HPDE6-E6E7 (cell line): ENCODE results near the gene DACT2.
"Not testable (repeated sequence)": the region's sequence is repeated elsewhere in the genome, so short reads cannot be mapped to it uniquely, and the experiment has no call there.

Experiments used
- DNase-seq: peaks from one replicate; pipeline ENCODE4 v3.0.0; 2011; ENCODE audit warnings: missing footprints; ENCODE audit errors: extremely low spot score

DACT2 gene

GRCh38 chr6:168322966-168323365 lies 3.4 kb upstream of the DACT2 start:
- no peak for DNase-seq

GRCh38 chr6:168320634-168321033 lies 1.1 kb upstream of the DACT2 start:
- DNase-seq: peak; percentile 34

- no peak for DNase-seq
These were observed 848 bp downstream of the DACT2 start for GRCh38 chr6:168318579-168319278.

GRCh38 chr6:168318090-168318489 lies 1.5 kb downstream of the DACT2 start:
- no peak for DNase-seq

- DNase-seq: no peak
These were observed 4.0 kb downstream of the DACT2 start for GRCh38 chr6:168315596-168315995.

GRCh38 chr6:168314948-168315347 lies 4.6 kb downstream of the DACT2 start:
- peak; percentile 33 for DNase-seq

- no peak for DNase-seq
These were observed 5.6 kb downstream of the DACT2 start for GRCh38 chr6:168314021-168314420.

- no peak for DNase-seq
These were observed 6.1 kb downstream of the DACT2 start for GRCh38 chr6:168313431-168314011.

GRCh38 chr6:168312125-168312507 lies 7.5 kb downstream of the DACT2 start:
- not testable (repeated sequence) for DNase-seq

GRCh38 chr6:168311410-168312124 lies 8.0 kb downstream of the DACT2 start:
- no peak for DNase-seq

- no peak for DNase-seq
These were observed 8.6 kb downstream of the DACT2 start for GRCh38 chr6:168310945-168311344.

- no peak for DNase-seq
These were observed 9.2 kb downstream of the DACT2 start for GRCh38 chr6:168310403-168310802.

- no peak for DNase-seq
These were observed 9.6 kb downstream of the DACT2 start for GRCh38 chr6:168309997-168310396.

- no peak for DNase-seq
These were observed 10.4 kb downstream of the DACT2 start for GRCh38 chr6:168309183-168309582.

GRCh38 chr6:168308390-168309144 lies 11.0 kb downstream of the DACT2 start:
- DNase-seq: no peak

- DNase-seq: no peak
These were observed 11.9 kb downstream of the DACT2 start for GRCh38 chr6:168307695-168308021.

GRCh38 chr6:168307015-168307694 lies 12.4 kb downstream of the DACT2 start:
- no peak for DNase-seq

- no peak for DNase-seq
These were observed 13.7 kb downstream of the DACT2 start for GRCh38 chr6:168305863-168306262.

GRCh38 chr6:168305096-168305749 lies 14.4 kb downstream of the DACT2 start:
- no peak for DNase-seq

- no peak for DNase-seq
These were observed 14.9 kb downstream of the DACT2 start for GRCh38 chr6:168304752-168305015.

- DNase-seq: no peak
These were observed 15.4 kb downstream of the DACT2 start for GRCh38 chr6:168303982-168304751.
